HG03139 (cell line): ENCODE results near the gene CLNK.
A peak's percentile ranks its signal among the peaks of the same experiment; 100 is the strongest.

Experiments
- ATAC-seq: cut with Tn5 transposase; IDR thresholded peaks from one replicate; pipeline ENCODE4 v1.9.1; 2021; ENCODE audit not compliant: unreplicated experiment

Gene CLNK

GRCh38 chr4:10701702-10702460 is 17.3 kb upstream of the CLNK start:
- ATAC-seq, result no peak

DNA sequence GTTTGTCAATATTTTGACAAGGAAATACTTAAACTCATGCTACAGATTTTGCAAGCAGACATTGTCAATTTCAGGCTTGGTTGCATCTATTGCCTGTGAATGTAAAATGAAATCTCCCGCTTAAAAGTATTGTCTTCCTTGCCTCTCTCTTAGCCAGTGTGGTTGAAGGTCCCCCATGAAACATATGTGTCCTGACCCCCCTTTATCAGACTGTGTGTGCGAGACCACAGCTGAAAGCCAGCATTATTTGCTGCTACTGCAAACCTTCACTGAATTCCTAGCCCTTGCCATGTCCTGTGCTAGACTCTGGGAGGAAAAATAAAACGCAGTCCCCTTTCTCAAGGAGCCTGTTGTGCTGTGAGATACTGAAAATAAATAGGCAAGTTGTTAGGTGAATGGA is 16.6 kb upstream of the CLNK start:
- ATAC-seq, result no peak

GRCh38 chr4:10698172-10698571 is 13.6 kb upstream of the CLNK start:
- ATAC-seq, result no peak

GRCh38 chr4:10697086-10697485 is 12.5 kb upstream of the CLNK start:
- no peak for ATAC-seq

GRCh38 chr4:10696253-10696652 is 11.7 kb upstream of the CLNK start:
- no peak for ATAC-seq

- no peak for ATAC-seq
These were observed 10.3 kb upstream of the CLNK start for GRCh38 chr4:10694828-10695209.

DNA sequence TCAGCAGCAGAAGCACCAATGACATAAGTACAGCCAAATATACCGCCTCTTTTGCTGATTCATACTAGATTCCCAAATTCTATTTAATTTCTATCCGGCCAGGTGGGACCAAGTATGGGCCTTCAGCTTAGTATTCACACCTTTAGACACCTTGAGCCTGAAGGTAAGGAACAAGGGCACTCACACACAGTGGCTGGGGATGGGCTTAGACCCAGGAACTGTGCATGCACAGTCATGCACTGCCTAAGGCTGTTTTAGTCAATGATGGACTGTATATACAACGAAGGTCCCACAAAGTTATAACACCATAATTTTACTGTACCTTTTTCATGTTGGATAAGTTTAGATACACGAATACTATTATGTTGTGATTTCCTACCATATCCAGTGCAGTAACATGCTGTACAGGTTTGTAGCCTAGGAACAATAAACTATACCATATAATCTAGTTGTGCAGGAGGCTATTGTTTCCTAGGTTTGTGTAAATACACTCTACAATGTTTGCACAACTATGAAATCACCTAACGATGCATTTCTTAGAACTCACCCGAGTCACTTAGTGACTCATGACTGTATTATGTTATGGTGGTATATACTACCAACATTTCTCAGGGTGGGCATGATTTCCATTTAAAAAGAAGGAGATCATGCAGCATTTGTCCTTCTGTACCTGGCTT is 9.7 kb upstream of the CLNK start:
- no peak for ATAC-seq

- ATAC-seq, result no peak
These were observed 7.1 kb upstream of the CLNK start for GRCh38 chr4:10691651-10692050.

DNA sequence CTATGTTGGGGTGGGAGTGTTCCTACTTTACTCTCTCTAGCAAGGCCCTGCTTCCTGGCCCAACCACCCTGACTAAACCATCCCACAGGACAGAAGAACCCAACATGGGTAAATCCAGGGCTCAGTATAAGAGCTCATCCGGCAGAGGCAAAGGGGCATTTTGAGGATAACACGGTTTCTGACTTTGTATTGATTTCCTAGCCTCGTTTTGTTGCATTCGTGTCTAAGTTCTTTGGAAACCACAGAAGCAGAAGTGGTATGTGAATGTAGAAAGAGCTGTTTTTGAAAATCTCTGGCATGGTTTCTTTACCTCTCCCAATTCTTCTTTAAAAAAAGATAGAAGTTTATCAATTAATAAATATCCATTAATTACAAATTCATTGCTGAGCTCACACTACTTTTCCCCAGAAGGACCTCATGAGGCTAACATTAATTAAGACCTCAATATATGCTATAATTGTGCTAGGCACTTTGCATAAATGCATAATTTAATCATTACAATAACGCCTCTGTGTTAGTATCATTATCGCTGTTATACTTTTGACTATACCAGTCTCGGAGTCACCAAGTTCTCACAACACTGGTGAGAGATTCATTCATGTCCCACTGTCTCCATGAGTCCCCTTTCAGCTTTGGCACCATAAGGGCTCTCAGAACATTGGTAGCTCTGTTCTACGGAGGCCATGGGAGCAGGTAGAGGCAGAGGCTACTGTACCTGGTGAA is 5.8 kb upstream of the CLNK start:
- ATAC-seq, result no peak

- no peak for ATAC-seq
These were observed 4.3 kb upstream of the CLNK start for GRCh38 chr4:10688846-10689245.

GRCh38 chr4:10688022-10688421 is 3.5 kb upstream of the CLNK start:
- no peak for ATAC-seq

DNA sequence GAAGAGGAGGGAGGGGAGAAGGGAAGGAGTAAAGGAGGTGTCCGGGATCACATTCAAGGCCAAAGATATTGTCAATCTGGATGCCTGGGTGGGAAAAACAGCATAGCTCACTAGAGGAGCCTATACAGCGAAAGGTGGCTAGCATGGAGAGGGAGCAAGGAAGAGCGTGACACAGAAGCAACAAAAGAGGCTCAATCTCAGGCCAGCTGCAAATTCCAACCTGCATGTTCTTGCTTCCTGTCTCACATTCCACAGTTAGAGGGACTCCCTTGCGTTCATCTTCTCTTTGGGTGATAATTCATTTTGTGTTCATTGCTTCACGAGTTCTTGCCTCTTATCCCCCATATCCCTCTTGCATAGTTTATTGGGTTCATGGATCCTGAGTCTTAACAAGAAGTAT is 3.0 kb upstream of the CLNK start:
- no peak for ATAC-seq

DNA sequence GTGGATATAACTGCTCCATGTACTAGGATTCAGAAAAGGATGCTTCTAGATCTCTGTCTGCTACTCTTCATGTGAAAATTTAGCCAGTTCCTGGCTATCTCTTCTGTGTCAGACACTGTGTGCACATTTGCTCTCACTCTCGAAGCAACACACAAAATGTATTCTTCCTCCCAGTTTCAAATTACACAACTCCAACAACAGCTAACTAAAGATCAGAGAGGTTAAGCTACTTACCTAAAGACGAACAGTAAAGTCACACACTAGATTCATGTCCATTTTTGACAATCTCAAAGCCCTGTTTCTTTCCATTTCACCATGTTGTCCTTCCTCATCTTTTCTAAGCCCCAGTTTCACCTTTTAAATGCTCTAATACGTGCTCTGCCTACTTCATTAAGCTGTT is 2.2 kb downstream of the CLNK start:
- ATAC-seq, result no peak

DNA sequence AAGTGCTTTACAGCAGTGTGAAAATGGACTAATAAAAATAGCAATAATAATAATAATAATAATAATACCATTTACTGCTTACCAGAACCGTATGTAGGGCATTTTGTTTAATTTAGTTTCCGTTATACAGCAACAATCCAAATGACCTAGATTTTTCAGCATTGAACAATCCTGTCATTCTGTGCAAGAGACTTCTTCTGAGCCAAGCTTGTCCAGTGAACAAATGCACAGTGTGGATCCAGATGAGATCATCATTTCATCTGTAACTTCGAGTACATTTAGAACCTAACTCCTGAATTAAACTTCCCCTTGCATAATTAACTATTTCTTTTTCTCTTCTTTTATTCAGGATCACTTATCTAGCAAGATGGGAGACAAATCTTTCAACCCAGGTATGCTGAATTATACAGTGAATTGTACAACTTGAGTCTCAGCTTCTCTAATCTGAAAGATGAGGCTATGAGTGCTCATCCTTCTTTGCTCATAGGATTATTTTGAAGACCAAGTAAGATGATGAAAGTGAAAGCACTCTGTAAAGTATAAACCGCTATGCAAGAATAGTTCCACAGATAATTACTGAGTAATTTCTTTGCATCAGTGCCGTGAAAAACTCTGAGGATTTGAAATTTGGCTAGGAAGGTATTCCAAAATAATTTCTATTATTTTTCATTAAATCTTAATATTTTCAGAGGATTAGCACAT is 6.6 kb downstream of the CLNK start:
- no peak for ATAC-seq

DNA sequence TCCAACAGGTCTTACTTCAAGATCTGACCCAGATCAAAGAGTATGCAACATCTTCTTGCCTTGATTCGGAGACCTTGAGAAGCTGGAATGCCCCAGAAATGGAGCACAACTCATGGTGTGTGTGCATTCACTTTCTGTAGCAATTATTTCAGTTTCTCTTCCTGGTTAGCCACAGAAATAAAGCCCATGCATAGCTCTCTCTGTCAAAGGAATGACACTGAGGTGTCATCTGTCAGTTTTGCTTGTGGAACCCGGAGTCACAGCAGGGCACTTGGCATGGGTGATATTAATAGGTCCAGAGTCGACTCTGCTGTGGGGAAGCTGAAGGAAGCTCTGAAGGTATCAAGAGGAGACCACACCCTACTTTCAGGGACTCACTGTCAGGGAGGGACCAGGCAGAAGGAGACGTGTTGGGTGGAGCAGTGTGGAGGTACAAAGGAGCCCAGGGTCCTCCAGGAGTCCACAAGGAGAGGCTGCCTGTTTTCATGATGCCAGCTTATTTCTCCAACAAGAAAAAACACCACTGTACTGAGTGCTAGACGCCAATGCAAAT is 10.7 kb downstream of the CLNK start:
- peak; percentile 58 for ATAC-seq

GRCh38 chr4:10672379-10672778 is 12.2 kb downstream of the CLNK start:
- ATAC-seq, result no peak

GRCh38 chr4:10671799-10672198 is 12.8 kb downstream of the CLNK start:
- no peak for ATAC-seq

DNA sequence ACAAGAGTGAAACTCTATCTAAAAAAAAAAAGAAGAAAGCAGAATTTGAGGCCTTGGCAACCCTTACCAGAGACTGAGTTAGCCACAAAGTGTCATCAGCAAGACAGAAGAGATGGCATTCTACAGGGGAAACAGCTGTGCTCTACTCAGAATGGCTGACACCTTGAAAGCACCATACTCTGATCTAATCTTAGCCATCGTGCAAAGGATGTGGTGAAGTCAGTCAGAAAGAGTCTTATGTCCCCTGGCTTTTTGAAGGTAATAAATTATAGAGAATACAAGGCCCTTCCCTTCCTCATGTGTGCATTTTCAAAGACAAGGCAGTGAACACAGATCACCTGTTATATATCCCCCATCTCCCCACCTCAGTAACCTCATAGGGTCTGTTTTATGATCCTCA is 13.2 kb downstream of the CLNK start:
- peak; percentile 90 for ATAC-seq

DNA sequence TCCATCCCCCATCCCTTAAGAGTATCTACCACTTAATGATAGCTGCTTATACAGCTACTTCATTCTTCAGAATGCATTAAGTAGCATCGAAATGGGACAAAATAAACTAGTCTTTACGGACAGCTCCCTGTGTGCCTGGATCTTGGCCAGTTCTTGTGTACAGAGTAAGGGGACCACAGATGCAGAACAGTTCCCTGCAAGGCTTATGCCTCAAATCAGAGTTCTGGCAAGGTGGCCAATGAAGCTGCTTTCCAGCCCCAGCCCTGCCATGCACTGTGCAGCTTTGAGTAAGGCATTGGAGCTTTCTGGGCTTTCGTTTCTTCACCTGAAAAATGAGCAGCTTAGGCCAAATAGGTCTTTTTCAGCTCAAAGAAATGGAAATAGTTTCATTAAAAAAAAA is 14.2 kb downstream of the CLNK start:
- no peak for ATAC-seq

DNA sequence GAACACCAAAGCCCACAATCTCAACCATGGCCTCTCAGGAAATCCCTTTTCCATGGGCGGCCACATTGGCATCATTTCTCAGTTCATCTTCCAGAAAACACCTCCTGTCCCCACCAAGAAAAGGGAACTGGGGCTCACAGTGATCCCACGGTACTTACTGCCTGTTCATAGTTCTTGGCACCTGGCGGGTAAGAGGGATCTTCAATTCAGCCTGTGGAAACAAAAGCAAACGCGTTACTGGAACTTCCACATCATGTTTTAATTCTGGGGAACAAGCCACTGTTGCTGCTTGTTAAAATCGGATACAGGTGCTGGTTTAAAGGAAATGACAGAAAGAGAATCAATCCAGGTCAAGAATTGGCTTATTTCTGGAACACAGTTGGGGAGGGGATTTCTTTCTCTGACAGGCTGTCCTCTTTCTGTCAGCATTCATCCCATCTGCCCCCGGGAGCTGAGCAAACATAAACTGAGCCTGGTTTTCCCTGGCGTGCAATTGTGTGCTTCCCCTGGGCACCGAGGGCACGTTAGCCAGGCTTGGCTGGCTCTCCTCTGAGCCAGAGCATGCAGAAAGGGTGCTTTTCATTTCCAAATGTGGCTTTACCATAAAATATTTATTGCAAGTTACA is 16.8 kb downstream of the CLNK start:
- ATAC-seq, result no peak

DNA sequence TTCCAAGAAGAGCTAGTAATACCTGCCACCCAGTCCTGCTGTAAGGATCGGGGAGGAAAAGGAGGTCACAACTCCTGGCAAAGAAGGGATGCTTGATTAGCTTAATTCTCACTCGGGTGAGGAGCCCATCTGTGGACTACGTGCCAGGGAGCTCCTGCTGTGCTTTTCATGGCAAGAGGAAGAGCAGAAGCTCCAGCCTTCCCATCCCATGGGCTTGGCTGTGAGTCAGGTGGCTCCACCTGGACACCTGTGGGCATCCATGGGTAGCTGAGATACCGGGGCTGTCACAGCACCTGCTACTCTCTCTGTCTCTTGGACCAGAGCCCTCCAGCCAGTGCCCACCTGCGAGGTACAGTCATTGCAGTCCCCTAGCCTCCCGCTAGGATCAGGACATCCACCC is 18.0 kb downstream of the CLNK start:
- ATAC-seq, result no peak
